GM19324 (cell line): ENCODE measurements around the gene TLR8.
"Not testable (repeated sequence)": the region's sequence is repeated elsewhere in the genome, so short reads cannot be mapped to it uniquely, and the experiment has no call there.

Source experiments
- ATAC-seq: cut with Tn5 transposase; IDR thresholded peaks from one replicate; pipeline ENCODE4 v1.9.1; 2021; ENCODE audit warnings: mild to moderate bottlenecking, moderate library complexity; ENCODE audit not compliant: unreplicated experiment, low FRiP score

Gene TLR8

DNA sequence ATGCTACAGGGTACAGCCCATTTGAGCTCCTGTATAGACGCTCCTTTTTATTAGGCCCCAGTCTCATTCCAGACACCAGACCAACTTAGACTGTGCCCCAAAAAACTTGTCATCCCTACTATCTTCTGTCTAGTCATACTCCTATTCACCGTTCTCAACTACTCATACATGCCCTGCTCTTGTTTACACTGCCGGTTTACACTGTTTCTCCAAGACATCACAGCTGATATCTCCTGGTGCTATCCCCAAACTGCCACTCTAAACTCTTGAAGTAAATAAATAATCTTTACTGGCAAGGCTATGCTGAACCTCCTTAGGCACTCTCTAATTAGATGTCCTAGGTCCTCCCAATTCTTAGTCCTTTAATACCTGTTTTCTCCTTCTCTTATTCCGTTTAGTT is 38.0 kb downstream of the TLR8 start:
- ATAC-seq, result not testable (repeated sequence)

DNA sequence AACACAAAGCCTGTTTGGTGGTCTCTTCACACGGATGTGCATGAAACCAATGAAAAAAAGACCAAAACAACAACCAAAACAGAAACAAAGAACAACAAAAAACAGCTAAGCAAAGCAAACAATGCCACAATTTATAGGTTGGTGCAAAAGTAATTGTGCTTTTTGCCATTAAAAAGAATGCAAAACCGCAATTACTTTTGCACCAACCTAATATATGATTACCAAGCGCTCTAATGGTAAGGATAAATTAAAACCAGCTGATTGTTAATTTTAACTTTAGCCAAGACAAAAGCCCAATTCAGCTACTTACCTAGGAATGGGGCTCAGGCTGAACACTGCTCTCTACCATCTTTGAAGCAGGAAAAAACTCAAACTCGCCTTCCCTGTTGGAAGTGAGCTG is 39.1 kb downstream of the TLR8 start:
- no peak for ATAC-seq

- ATAC-seq, result no peak
Observed at GRCh38 chrX:12946406-12946805, 40.0 kb downstream of the TLR8 start.

- no peak for ATAC-seq
Observed at GRCh38 chrX:12946838-12947544, 40.6 kb downstream of the TLR8 start.

- no peak for ATAC-seq
Observed at GRCh38 chrX:12947545-12948235, 41.3 kb downstream of the TLR8 start.

DNA sequence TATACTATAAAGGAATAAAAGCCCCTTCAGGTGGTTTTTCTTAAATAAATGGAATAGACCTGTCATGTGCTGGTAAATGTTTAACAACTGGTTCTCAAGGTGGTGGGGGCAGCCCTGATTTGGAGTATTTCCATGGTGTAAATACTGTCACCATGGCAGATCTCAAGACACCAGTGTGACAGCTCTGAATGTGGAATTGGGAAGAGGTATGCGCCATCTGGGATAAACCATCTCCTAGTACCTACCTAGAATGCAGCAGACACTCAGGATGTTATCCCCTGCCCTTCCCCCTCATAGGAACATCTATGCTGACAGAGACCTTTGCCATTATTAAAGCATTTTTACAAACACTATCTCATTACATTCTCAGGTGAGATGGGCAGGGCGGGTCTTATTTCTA is 42.1 kb downstream of the TLR8 start:
- no peak for ATAC-seq

GRCh38 chrX:12949205-12949926 is 42.9 kb downstream of the TLR8 start:
- ATAC-seq, result no peak

DNA sequence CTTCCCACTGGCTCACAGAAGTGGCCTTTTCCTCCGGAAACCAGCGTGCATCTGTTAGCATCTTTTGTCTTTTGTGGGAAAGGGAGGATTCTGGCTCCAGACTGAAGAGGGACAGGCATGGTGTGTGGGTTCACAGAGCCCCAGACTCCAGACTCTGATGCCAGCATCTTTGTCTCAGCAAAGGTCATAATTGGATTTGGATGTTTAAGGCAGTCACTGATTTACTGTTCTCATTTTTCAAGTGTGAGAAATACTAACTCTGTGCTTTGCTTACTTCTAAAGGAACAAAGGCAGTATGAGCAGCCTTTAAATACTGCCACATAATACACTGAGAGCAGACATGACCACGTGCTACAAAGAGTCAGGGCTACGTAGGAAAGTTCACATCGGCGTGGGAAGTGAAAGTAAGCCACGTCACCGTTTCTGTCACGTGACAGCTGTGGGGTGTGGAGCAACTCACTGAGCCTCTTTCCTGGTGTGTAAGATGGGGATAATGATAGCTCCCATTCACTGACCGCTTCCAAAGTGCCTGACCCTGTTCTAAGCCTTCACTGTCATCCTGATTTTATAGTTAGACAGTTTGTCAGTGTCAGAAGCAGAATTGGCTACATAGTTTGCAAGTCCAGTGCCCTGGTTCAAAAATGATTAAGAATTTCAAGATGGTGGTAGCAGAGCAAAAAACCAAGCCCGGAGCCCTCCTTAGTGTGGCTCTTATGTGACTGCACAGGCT is 43.7 kb downstream of the TLR8 start:
- ATAC-seq, result peak; percentile 53

DNA sequence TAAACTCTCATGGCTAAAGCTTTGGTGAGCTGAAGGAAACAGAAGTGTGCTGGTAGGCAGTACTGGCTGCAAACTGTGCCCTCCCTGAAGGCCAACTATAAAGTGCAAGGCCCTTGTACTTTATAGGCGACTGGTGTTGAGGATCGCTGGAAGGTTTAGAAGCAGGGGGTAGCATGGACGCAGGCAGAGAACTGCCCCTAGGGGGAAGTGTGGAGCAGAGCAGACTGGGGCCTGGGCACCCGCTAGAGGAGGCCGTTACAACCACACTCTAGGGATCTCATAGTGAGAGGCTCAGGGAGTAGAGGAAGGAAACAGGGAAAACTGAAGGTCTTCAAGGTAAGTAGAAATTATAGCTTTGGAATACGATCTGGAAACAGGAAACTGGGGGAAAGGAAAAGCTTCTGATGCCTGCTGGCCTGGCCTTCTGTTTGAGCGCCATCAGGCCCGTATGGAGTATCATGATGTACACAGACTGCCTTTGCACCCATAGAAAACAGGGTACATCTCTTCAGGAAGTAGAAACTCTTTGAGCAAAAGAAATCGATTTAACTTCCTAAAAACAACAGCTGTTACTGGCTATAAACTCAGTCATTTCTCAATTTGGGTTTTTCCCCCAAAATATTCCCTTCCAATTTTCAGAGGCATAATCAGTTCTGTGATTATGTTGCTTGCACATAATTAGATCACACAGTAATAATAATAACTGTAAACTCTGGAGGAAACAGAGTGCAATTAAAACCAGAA is 44.6 kb downstream of the TLR8 start:
- ATAC-seq, result peak; percentile 65

- ATAC-seq, result no peak
Observed at GRCh38 chrX:12951595-12951975, 45.2 kb downstream of the TLR8 start.

DNA sequence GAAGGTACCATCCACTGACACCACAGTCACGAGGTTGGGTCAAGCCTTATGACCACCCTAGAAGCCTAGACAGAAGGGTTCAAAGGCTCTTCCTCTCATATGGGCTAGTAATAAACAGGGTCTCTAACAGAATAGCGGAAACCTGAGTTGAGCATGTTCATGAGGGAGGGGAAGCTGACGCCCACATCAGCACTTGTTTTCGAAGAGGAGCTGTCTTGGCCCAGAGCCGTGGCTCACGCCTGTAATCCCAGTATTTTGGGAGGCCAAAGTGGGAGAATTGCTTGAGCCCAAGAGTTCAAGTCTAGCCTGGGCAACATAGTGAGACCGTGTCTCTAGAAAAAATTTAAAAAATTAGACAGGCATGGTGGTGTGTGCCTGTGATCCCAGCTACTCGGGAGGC is 47.0 kb downstream of the TLR8 start:
- ATAC-seq, result no peak

- no peak for ATAC-seq
Observed at GRCh38 chrX:12954376-12954775, 48.0 kb downstream of the TLR8 start.

DNA sequence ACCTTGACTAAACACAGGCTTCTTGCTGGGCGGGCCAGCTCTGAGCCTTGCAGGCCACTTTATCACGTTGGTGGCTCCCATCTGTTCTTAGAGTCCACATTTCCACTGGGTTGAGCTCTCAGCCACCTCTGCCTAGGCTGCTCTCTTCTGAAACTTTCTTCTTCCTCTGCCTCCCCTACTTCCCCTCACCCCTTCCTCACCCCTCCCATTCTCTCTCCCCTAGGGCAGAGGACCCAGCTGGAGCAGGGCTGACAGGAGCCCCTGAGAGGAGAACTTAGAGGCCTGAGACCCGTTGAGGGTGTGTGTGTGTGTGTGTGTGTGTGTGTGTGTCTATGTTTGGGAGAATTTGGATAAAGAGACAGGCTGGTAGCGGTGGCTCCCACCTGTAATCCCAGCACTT is 48.6 kb downstream of the TLR8 start:
- ATAC-seq, result no peak

DNA sequence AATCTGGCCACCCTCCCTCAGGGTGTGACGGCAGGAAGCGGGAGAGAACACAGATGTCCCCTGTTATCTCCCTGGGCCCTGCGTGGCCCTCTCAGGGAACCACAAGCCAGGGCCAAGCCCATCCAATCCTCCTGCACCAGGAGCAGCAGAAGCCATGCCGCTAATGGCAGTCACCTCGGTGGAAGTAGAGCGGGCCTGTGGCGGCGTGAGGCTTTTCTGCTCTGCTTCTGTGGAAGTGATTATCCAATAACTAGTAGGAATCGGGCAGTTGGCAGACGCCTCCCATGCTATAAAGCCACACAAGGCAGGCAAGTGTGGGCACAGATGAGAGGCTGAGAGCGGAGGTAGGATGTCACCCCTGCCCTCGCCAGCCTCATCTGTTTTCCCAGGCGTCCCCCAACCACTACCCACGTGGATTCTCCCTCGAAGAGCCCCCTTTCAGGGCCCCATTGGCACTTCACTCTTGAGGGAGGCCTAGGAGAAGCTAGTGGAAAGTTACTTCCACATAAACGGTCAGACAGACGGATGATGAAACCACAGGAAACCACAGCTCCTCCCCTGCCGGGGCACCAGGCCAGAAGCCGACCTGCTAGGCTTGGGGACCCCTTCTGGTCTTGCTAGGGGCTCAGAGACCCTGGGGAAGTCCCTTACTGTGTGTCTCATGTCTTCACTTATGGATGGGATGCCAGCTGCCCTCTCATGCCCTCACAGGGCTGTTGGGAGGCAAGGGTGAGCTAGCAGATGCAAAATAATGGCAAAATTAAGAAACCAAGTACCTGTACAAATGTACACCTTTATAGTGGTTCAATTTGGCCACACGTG is 49.7 kb downstream of the TLR8 start:
- peak; percentile 46 for ATAC-seq

DNA sequence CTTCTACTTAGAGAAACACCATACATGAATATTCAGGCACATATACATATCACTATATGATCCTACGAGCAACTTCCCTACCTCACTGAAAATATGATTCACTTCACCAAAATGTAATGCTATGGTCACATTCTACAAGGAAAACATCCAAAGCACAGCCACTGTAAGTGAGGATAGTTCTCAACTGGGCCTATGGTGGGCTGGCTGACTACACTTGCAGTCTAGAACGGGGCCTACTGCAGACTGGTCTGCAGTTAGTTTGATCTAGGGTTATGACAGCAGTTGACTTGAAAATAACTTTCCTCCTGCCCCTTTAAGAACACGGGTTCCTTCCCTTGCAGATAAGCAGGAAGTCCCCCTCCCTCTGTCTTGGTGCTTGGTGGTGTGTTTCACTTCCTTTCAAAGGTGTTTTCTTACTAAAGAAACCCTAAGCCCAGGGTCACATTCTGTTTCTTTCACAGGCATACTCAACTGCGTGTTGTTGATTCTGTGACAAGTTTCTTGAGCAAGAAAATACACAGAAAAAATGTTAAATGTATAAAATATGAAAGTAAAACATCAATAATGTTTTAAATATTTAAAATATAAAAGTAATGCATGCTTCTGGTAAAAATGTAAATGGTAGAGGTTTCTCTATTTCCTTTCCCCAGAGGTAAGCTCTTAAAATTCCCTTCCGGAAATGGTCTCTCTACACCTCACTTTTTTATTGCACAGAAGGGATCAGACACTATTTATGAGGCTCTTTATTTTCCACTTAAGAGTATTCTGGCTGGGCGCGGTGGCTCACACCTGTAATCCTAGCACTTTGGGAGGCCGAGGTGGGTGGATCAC is 50.5 kb downstream of the TLR8 start:
- ATAC-seq, result peak; percentile 73

DNA sequence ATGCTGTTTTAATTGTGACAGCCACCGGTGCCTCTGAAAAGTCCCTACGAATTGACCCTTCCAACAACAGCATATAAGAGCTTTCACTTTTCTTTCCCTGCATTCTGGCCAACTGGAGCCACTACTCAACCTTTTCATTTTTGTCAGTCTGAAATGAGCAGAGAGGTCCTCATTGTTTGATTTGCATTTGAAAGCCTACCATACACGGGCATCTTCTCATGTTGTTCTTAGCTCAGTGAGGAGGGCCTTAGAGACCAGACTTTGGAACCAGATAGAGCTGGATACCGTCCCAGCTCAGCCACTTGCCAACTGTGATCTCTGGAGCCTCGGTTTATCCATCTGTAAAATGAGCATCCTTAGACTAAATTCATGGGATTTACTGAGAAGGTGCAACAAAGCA is 51.6 kb downstream of the TLR8 start:
- ATAC-seq, result no peak

- ATAC-seq, result no peak
Observed at GRCh38 chrX:12958461-12958860, 52.0 kb downstream of the TLR8 start.

DNA sequence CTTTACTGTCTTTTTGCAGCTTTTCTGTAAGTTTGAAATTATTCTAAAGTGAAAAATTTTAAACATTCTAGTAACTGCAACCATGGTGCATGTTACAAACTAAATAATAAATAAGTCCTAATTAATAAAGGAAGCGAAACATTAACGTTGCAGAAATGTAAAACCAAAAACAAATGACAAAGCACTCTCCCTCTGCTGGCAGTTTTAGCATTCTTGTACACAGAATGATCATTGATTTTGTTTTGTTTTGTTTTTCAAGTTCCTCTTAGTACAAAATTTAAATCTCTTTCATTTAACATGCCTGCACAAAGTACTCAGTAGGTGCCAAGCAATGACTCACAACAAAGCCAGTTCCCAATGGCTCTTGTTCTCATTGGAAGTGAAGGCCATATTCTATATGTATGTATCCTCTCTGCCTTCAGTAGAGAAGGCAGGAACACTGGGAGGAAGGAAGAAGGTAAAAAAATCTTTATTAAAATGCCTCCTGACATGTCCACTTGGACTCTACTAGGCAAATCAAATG is 54.8 kb downstream of the TLR8 start:
- no peak for ATAC-seq
